Renal pelvis (tissue), 4 donors: ENCODE measurements around the gene CPEB3. TPM values are rescaled to one million over a fixed set of nuclear protein-coding genes. Genes with fewer than 3 reads are reported as not detected.
"Not testable (repeated sequence)": the region's sequence is repeated elsewhere in the genome, so short reads cannot be mapped to it uniquely, and the experiment has no call there.

Experiments used
- DNase-seq: peaks from one replicate; pipeline ENCODE4 v3.0.0-alpha.2; 2013
- polyA plus RNA-seq, 3 donors: library from polyadenylated mRNA; unstranded; fragments of 120-200 nt; gene quantifications; one replicate each; pipeline ENCODE4 v1.2.1, GENCODE V29; 2013; ENCODE audit not compliant: insufficient read length in 3 of 3

CPEB3 gene
- polyA plus RNA-seq, 3 donors: 2.7 to 3.6 (median 2.8) TPM

GRCh38 chr10:92146781-92147180, 144.1 kb downstream of the CPEB3 start:
- DNase-seq: no peak

- DNase-seq: no peak
Observed at GRCh38 chr10:92146107-92146506, 144.8 kb downstream of the CPEB3 start.

GRCh38 chr10:92142949-92143348, 147.9 kb downstream of the CPEB3 start:
- no peak for DNase-seq

DNA sequence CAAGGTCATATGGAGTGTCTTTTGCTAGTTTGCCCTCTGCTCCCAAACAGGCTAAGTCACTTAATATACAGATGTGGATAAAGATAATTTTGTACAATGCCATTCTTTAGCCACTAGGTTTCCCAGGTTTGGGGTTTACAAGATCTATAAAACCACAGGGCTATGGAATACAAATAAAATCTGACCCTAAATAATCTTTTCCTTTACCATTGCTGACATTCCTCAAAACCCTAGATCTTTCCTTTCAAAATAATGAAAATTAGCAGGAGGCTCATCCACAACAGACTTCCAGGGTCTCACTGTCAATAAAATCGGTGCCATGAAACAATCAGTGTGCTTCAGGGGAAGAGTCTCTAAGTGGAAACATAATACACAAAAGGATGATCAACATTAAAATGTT, 148.4 kb downstream of the CPEB3 start:
- DNase-seq: no peak

- DNase-seq: not testable (repeated sequence)
Observed at GRCh38 chr10:92141147-92141546, 149.7 kb downstream of the CPEB3 start.

DNA sequence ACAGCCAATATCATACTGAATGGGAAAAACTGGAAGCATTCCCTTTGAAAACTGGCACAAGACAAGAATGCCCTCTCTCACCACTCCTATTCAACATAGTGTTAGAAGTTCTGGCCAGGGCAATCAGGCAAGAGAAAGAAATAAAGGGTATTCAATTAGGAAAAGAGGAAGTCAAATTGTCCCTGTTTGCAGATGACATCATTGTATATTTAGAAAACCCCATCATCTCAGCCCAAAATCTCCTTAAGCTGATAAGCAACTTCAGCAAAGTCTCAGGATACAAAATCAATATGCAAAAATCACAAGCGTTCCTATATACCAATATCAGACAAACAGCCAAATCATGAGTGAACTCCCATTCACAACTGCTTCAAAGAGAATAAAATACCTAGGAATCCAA, 156.8 kb downstream of the CPEB3 start:
- DNase-seq: not testable (repeated sequence)

- DNase-seq: no peak
Observed at GRCh38 chr10:92131275-92131820, 159.5 kb downstream of the CPEB3 start.

DNA sequence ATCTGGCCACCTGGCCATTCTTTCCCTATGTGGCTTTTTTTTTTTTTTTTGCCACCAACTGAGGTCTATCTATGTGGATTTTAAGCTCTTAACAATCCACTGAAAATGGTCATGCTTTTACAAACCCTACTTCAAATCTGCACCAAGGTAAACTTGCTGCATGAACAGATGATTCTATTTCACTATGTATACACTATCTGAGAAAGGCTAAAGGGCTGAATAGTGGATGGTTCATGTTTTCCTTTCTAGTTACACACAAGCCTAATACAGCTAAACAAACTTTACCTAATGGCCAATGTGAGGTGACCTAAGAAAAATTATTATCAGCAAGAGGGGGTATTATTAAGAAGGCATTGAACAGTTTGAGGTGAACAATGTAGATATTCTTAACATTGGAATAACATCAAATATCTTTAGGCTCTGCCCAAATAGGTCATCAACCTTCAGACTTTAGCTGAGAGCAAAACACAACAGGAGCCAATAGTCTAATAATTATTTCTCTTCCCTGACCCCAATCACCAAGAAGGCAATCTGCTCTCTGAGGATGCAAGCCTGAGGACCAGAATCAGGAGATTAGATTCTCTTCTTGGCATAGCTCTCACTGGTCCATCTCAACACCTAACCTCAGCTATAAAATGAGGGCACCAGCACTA, 160.1 kb downstream of the CPEB3 start:
- no peak for DNase-seq

DNA sequence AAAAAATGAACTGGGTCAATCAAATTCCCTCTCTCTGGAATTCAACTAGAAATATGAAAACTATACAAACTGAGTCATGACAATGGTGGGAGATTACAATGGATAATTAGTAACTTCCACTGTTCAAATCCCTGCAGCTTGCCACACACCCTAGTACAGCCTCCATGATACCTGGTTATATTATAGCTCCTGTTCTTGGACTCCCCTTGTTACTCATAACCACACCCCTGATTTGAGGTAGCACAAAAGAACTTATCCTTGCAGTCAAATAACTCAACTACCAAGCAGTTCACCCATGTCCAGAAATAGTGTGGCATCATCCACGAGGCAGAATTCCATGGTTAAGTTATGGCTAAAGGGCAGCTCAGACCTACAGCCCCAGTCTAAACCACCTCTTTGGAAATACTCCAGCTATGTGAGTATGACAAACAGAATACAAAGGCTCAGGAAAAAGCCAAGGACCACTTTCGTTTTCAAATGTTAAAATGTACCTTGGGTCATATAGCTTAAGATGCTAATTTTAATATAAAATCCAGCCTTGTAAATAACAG, 164.7 kb downstream of the CPEB3 start:
- no peak for DNase-seq

DNA sequence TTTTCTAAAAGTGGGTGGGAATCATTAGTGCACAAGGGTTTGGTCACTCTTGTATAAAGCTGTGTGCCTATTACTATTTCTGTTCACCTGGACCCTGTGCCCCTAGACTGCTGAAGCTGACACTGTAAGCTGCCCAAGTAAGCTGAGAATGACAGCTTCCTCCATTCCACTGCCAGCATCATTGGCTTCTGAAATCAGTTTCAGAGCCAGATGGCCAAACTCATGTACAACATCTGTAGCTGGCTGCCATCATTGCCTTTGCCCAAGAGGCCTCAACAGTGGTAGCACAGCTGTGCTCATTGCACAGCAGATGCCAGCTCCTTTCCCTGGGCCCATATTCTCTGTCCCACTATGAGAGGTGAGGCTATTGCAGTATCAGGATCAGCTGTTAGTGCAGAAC, 165.7 kb downstream of the CPEB3 start:
- no peak for DNase-seq

- peak; percentile 42 for DNase-seq
Observed at GRCh38 chr10:92124616-92125143, 166.2 kb downstream of the CPEB3 start.

GRCh38 chr10:92124020-92124419, 166.9 kb downstream of the CPEB3 start:
- DNase-seq: no peak

DNA sequence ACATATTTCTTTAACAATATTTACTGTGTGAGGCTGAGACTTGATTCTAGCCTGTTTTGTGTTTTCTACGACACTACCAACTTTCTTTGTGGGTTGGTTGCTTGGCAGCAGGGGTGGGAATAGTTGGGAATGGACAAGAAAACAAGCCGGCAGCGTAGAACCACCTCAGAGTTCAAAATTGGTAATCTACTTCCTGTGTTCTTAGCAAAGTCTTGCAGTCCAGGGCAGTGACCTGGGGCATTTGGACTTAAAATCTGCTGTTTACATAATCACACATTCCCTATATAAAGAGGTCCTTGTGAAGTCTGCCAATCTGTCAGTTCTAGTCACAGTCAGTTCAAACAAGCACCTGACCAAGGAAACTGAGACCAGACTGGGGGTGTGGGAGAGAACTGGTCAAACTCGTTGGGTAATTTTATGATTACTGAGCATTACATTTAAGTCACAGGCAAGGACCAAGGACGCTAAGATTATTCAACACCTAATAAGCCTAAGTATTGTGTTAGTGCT, 167.9 kb downstream of the CPEB3 start:
- no peak for DNase-seq

DNA sequence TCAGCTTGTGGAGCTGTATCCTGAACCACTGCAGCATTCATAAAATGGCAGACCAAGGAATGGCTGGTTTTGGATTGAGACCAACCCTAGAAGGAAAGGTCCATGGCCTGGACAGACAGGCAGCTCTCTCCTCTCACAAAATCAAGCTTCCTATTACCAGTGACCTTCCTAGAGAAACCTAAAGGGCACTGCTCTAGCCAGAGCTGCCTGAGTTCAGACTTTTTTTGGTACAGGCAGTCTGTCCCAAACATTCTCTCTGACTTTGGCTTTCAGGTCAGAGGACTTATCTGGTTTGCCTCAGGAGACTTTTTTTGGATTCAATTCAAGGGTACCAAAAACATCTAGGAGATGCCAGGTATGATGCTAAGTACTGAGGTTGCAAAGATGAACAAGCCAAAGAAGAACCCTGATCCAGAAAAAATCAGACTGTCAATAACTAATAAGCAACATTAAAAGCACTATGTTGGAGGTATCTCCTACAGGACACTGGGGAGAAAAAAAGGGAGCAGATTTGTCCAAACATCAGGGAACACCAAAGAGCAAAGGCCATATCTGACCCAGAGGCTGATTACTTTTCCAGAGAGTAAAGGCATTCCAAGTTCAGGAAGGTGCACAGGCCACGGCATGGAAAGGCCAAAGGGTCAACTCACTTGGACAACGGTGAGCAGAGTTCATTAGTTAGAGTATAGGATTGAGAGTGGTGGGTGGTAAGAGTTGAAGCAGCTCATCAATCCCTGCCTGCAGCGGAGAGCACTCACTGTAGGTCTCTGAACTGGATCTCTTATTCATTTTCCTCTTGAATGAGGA, 169.0 kb downstream of the CPEB3 start:
- DNase-seq: no peak

GRCh38 chr10:92119340-92119739, 171.5 kb downstream of the CPEB3 start:
- no peak for DNase-seq

DNA sequence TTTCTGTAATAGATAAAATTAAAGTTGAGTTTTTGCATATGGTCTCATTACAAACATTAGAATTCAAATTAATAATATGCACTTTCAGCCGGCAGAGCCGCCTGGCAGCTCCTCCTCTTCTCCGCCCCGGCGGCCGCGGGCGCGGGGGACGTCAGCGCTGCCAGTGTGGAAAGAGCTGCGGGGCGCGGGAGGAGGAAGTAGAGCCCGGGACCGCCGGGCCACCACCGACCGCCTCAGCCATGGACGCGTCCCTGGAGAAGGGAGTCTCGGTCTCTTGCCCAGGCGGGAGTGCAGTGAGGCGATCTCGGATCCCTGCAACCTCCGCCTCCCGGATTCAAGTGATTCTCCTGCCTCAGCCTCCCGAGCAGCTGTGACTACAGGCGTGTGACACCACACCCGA, 176.0 kb downstream of the CPEB3 start:
- DNase-seq: not testable (repeated sequence)

GRCh38 chr10:92113911-92114600, 176.8 kb downstream of the CPEB3 start:
- DNase-seq: no peak

DNA sequence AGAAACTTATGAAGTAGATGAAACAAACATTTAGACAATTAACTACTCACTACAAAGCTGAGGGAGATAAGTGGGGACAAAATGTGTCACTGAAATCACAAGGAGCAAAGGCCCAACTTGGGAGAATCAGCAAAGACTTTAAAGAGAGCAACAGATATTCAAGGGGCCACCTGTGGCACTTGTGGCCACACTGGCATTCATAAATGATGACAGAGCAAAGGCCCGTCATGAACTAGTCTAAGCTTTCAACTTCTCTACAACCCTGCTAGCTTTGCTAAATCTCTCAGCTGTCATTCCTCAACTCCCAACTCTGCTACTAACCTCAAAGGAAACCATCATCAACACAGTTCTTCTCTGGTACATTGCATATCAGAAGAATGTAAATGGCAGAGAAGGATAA, 178.4 kb downstream of the CPEB3 start:
- DNase-seq: no peak

DNA sequence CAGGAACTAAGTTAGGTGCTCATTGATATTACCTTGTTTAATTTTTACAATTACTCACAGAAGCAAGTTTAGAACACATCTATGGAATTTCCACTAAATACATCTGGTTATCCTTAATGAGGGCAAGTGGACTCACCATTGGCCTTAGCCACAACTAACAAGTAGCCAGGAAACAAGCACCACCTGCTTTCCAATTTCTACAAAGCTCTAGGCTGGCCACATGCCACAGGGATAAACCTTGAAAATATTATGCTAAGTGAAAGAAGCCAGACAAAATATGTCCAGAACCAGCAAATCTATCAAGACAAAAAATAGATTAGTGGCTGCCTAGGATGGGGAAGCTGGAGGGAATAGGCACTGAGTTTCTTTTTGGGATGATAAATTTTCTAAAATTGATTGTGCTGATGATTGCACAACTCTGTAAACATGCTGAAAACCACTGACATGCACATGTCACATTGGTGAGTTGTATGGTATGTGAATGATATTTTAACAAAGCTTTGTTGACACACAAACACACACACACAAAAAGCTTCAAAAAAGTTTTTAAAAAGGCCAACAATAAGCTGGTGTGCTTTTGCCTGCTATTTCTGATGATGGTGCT, 179.4 kb downstream of the CPEB3 start:
- DNase-seq: no peak

- no peak for DNase-seq
Observed at GRCh38 chr10:92110039-92110794, 180.7 kb downstream of the CPEB3 start.

DNA sequence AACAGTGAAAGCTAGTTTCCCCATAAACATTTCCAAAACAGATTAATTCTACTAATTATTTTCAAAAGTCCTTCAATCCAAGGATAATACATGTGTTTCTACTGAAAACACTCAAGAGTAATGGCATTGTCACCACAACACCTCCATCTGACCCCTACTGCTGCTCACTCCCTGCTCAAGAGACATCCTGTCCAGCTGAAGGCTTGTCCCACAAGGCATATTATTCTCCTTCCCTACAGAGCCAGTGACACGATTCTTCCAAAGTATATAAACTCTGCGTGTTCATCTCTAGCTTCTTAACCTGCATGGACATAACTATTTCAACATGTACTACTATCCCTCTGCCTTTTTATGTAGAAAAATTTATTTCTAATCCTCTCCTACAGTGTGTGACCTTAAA, 182.1 kb downstream of the CPEB3 start:
- no peak for DNase-seq
